SK-N-SH treated with all-trans-retinoic acid at 6 μM for 48 hours (cell line): ENCODE measurements around the gene EMP3.
"Not testable (repeated sequence)": the region's sequence is repeated elsewhere in the genome, so short reads cannot be mapped to it uniquely, and the experiment has no call there.

Experiments used
- ATAC-seq: fragments of 200-7000 bp; cut with Tn5 transposase; 3 replicates; pipeline ENCODE4 v1.9.1; 2020; ENCODE audit warnings: mild to moderate bottlenecking, moderate library complexity
- ARNTL ChIP-seq: fragments of 450-650 bp; formaldehyde crosslinking; IDR thresholded peaks from 2 replicates; pipeline ENCODE4 v1.5.0; 2020; ENCODE audit warnings: low read depth, mild to moderate bottlenecking, moderate library complexity, borderline replicate concordance
- BACH2 ChIP-seq: fragments of 250-450 bp; sonication (Bioruptor Pico); IDR thresholded peaks from 2 replicates; pipeline ENCODE4 v1.9.0; 2021; ENCODE audit warnings: mild to moderate bottlenecking, borderline replicate concordance
- CREB5 ChIP-seq: fragments of 250-450 bp; sonication (Bioruptor Pico); IDR thresholded peaks from 2 replicates; pipeline ENCODE4 v1.5.1; 2020; ENCODE audit warnings: low read depth, mild to moderate bottlenecking, moderate library complexity
- CSDC2 ChIP-seq: fragments of 250-450 bp; sonication (Bioruptor Pico); IDR thresholded peaks from 2 replicates; pipeline ENCODE4 v1.5.0; 2020; ENCODE audit warnings: mild to moderate bottlenecking, moderate library complexity
- CSRNP3 ChIP-seq: fragments of 250-450 bp; sonication (Bioruptor Pico); IDR thresholded peaks from 2 replicates; pipeline ENCODE4 v1.5.1; 2021; ENCODE audit warnings: mild to moderate bottlenecking, moderate library complexity
- ESRRG ChIP-seq: fragments of 250-450 bp; sonication (Bioruptor Pico); IDR thresholded peaks from 2 replicates; pipeline ENCODE4 v1.6.1; 2021; ENCODE audit warnings: mild to moderate bottlenecking
- GLIS3 ChIP-seq: fragments of 250-450 bp; sonication (Bioruptor Pico); IDR thresholded peaks from 2 replicates; pipeline ENCODE4 v1.5.0; 2020; ENCODE audit warnings: mild to moderate bottlenecking, moderate library complexity
- ISL1 ChIP-seq: fragments of 250-450 bp; sonication (Bioruptor Pico); IDR thresholded peaks from 2 replicates; pipeline ENCODE4 v2.1.2; 2022; ENCODE audit warnings: mild to moderate bottlenecking, moderate library complexity
- OSR1 ChIP-seq: fragments of 250-450 bp; sonication (Bioruptor Pico); IDR thresholded peaks from 2 replicates; pipeline ENCODE4 v1.8.0; 2022; ENCODE audit warnings: moderate library complexity, mild to moderate bottlenecking, inconsistent platforms
- PATZ1 ChIP-seq: fragments of 250-450 bp; sonication (Bioruptor Pico); IDR thresholded peaks from 2 replicates; pipeline ENCODE4 v1.8.0; 2020; ENCODE audit warnings: mild to moderate bottlenecking, moderate library complexity, borderline replicate concordance
- POU6F1 ChIP-seq: fragments of 250-450 bp; sonication (Bioruptor Pico); IDR thresholded peaks from 2 replicates; pipeline ENCODE4 v1.8.0; 2021; ENCODE audit warnings: low read depth, mild to moderate bottlenecking, moderate library complexity, borderline replicate concordance
- PPARA ChIP-seq: fragments of 250-450 bp; sonication (Bioruptor Pico); IDR thresholded peaks from 2 replicates; pipeline ENCODE4 v1.5.0; 2020; ENCODE audit warnings: mild to moderate bottlenecking, borderline replicate concordance
- SNAI2 ChIP-seq: fragments of 250-450 bp; sonication (Bioruptor Pico); IDR thresholded peaks from 2 replicates; pipeline ENCODE4 v1.5.0; 2020; ENCODE audit warnings: mild to moderate bottlenecking, moderate library complexity
- TCF4 ChIP-seq: fragments of 250-450 bp; sonication (Bioruptor Pico); IDR thresholded peaks from 2 replicates; pipeline ENCODE4 v1.8.0; 2021; ENCODE audit warnings: mild to moderate bottlenecking, moderate library complexity, borderline replicate concordance
- TOX ChIP-seq: fragments of 250-450 bp; sonication (Bioruptor Pico); IDR thresholded peaks from 2 replicates; pipeline ENCODE4 v1.8.0; 2021; ENCODE audit warnings: mild to moderate bottlenecking, moderate library complexity, borderline replicate concordance
- TSHZ2 ChIP-seq: fragments of 250-450 bp; sonication (Bioruptor Pico); IDR thresholded peaks from 2 replicates; pipeline ENCODE4 v1.5.0; 2020; ENCODE audit warnings: mild to moderate bottlenecking, moderate library complexity
- ZC3H10 ChIP-seq: fragments of 250-450 bp; sonication (Bioruptor Pico); IDR thresholded peaks from 2 replicates; pipeline ENCODE4 v1.5.1; 2021; ENCODE audit warnings: mild to moderate bottlenecking, moderate library complexity
- ZFP3 ChIP-seq: fragments of 250-450 bp; sonication (Bioruptor Pico); IDR thresholded peaks from 2 replicates; pipeline ENCODE4 v1.5.0; 2020; ENCODE audit warnings: mild to moderate bottlenecking, moderate library complexity
- ZFP30 ChIP-seq: fragments of 450-650 bp; formaldehyde crosslinking; IDR thresholded peaks from 2 replicates; pipeline ENCODE4 v1.5.0; 2022; ENCODE audit warnings: mild to moderate bottlenecking, moderate library complexity
- ZNF565 ChIP-seq: fragments of 450-650 bp; formaldehyde crosslinking; conservative IDR thresholded peaks from 2 replicates; pipeline ENCODE4 v1.5.0; 2020; ENCODE audit warnings: low read depth, mild to moderate bottlenecking, moderate library complexity
- ZNF70 ChIP-seq: fragments of 450-650 bp; formaldehyde crosslinking; IDR thresholded peaks from 2 replicates; pipeline ENCODE4 v1.5.0; 2020; ENCODE audit warnings: mild to moderate bottlenecking, moderate library complexity
- ZNF8 ChIP-seq: fragments of 450-650 bp; formaldehyde crosslinking; IDR thresholded peaks from 2 replicates; pipeline ENCODE4 v1.5.0; 2020; ENCODE audit warnings: mild to moderate bottlenecking, moderate library complexity

The EMP3 gene

GRCh38 chr19:48308631-48309586 lies 16.4 kb upstream of the EMP3 start:
- peak; percentile 52; the same call in 1 of the 3 replicates for ATAC-seq
- TF ChIP-seq CSRNP3 (no peak), ZFP30 (no peak), CSDC2 (CRISPR knock-in tag) (no peak), PPARA (no peak), ZNF565 (no peak), BACH2 (no peak), OSR1 (CRISPR knock-in tag) (no peak), ZC3H10 (CRISPR knock-in tag) (no peak), ZNF8 (CRISPR knock-in tag) (no peak), ZNF70 (CRISPR knock-in tag) (no peak), TOX (CRISPR knock-in tag) (no peak), SNAI2 (CRISPR knock-in tag) (no peak), POU6F1 (CRISPR knock-in tag) (no peak), PATZ1 (CRISPR knock-in tag) (no peak), ZFP3 (CRISPR knock-in tag) (no peak), ISL1 (CRISPR knock-in tag) (no peak), CREB5 (CRISPR knock-in tag) (no peak)
- TF ChIP-seq, all 23 proteins: peak for 0

- ATAC-seq: not testable (repeated sequence)
Measured at GRCh38 chr19:48309731-48310130, 15.6 kb upstream of the EMP3 start.

- ATAC-seq: no peak
- TF ChIP-seq OSR1 (CRISPR knock-in tag): no peak
- no peak for TF ChIP-seq ZFP3 (CRISPR knock-in tag)
- no peak for TF ChIP-seq ESRRG (CRISPR knock-in tag)
- TF ChIP-seq ISL1 (CRISPR knock-in tag): no peak
- no peak for TF ChIP-seq PPARA
- no peak for TF ChIP-seq BACH2
- no peak for TF ChIP-seq ARNTL (CRISPR knock-in tag)
- TF ChIP-seq SNAI2 (CRISPR knock-in tag): no peak
- TF ChIP-seq ZNF70 (CRISPR knock-in tag): no peak
- TF ChIP-seq POU6F1 (CRISPR knock-in tag): no peak
- no peak for TF ChIP-seq PATZ1 (CRISPR knock-in tag)
- no peak for TF ChIP-seq TCF4 (CRISPR knock-in tag)
- no peak for TF ChIP-seq CREB5 (CRISPR knock-in tag)
- no peak for TF ChIP-seq GLIS3 (CRISPR knock-in tag)
- TF ChIP-seq TOX (CRISPR knock-in tag): no peak
- TF ChIP-seq TSHZ2: no peak
- TF ChIP-seq ZC3H10 (CRISPR knock-in tag): no peak
- no peak for TF ChIP-seq ZNF8 (CRISPR knock-in tag)
Measured at GRCh38 chr19:48310227-48310626, 15.1 kb upstream of the EMP3 start.
